Spleen (tissue), 11 donors: Measurements from ENCODE around the gene POLR2F. TPM values are rescaled to one million over a fixed set of nuclear protein-coding genes. Genes with fewer than 3 reads are reported as not detected.

Experiments used
- DNase-seq: peaks from one replicate; pipeline ENCODE4 v3.0.0-alpha.2; 2020
- H3K27ac ChIP-seq, 8 donors: fragments of 200-600 bp; sonication (generic) in 7 of 8; 1 replicate in 4 of 8; 2 replicates in 4 of 8; pipeline versions ENCODE4 v1.5.0 to v1.8.0; 2016 to 2021; ENCODE audit warnings: inconsistent platforms in 4 of 8, mild to moderate bottlenecking in 4 of 8, moderate library complexity in 1 of 8
- H3K27me3 ChIP-seq, 7 donors: fragments of 200-600 bp; sonication (generic) in 6 of 7; replicated peaks in 1 of 7; 1 replicate in 4 of 7; 2 replicates in 3 of 7; pipeline versions ENCODE4 v1.5.0 to v1.8.0; 2016 to 2021; ENCODE audit warnings: inconsistent platforms in 3 of 7, mild to moderate bottlenecking in 1 of 7
- H3K36me3 ChIP-seq, 6 donors: fragments of 200-600 bp; sonication (generic) in 5 of 6; 1 replicate in 4 of 6; 2 replicates in 2 of 6; pipeline versions ENCODE4 v1.5.0 to v1.8.0; 2016 to 2021; ENCODE audit warnings: inconsistent platforms in 2 of 6
- H3K4me1 ChIP-seq, 6 donors: fragments of 200-600 bp; sonication (generic) in 5 of 6; 1 replicate in 3 of 6; 2 replicates in 3 of 6; pipeline versions ENCODE4 v1.5.0 to v1.8.0; 2016 to 2021; ENCODE audit warnings: inconsistent platforms in 3 of 6
- H3K4me3 ChIP-seq, 8 donors: fragments of 200-600 bp; sonication (generic) in 7 of 8; 1 replicate in 4 of 8; 2 replicates in 4 of 8; pipeline versions ENCODE4 v1.5.0 to v1.8.0; 2016 to 2021; ENCODE audit warnings: inconsistent platforms in 4 of 8, mild to moderate bottlenecking in 4 of 8, moderate library complexity in 2 of 8
- H3K9me3 ChIP-seq, 8 donors: fragments of 200-600 bp; sonication (generic) in 7 of 8; 1 replicate in 4 of 8; 2 replicates in 4 of 8; pipeline versions ENCODE4 v1.5.0 to v1.8.0; 2016 to 2021; ENCODE audit warnings: inconsistent platforms in 4 of 8
- CTCF ChIP-seq, 11 experiments: fragments of 200-600 bp in 7 of 11; fragments of 450-650 bp in 4 of 11; sonication (generic) in 4 of 11; IDR thresholded peaks in 8 of 11; conservative IDR thresholded peaks in 3 of 11; 1 replicate in 7 of 11; 2 replicates in 4 of 11; pipeline versions ENCODE4 v1.4.0 to v1.8.0; 2016 to 2021; ENCODE audit warnings: antibody characterized with exemption in 11 of 11, inconsistent platforms in 4 of 11, mild to moderate bottlenecking in 1 of 11
- POLR2A ChIP-seq, 3 donors: fragments of 450-650 bp; IDR thresholded peaks; one replicate each; pipeline ENCODE4 v1.5.1; 2017; ENCODE audit warnings: antibody characterized with exemption in 3 of 3, mild to moderate bottlenecking in 1 of 3
- POLR2AphosphoS5 ChIP-seq, 3 donors: sonication (generic); formaldehyde crosslinking; IDR thresholded peaks; one replicate each; pipeline ENCODE4 v1.5.1; 2017; ENCODE audit warnings: antibody characterized with exemption in 3 of 3
- WGBS, 5 donors: extraction: QIAGEN DNeasy Blood & Tissue Kit in 3 of 5; methylation state at CpG; one replicate each; pipeline versions ENCODE4 v1.1.5 to v1.1.7; 2013 to 2018; 5-methylcytosine and 5-hydroxymethylcytosine counted together
- intact Hi-C: fragments of 100-400 bp; cut with DNase I; formaldehyde crosslinking; loops from one replicate; pipeline ENCODE4 v1.15.0; 2023; ENCODE audit warnings: low total_unique reads
- polyA plus RNA-seq, 3 donors: library from polyadenylated mRNA; stranded (reverse); fragments of 200-250 nt; gene quantifications; one replicate each; pipeline ENCODE4 v1.2.1, GENCODE V29; 2013
- total RNA-seq, 7 donors: library from RNA; depleted of rRNA in 3 of 7; stranded (reverse); fragments of >200 nt in 3 of 7; fragmentation: NEBNext Ultra II Directional in 4 of 7; extraction: Animal tissue kit (Norgen Biotek cat#: 25700) in 4 of 7; gene quantifications; one replicate each; pipeline versions ENCODE4 v1.1.0 to v1.2.1, GENCODE V29; 2016 to 2021
- donor health status: healthy with polysubstance abuse.
- donor health status: DM: no; HTN: no; CAD: no; lungs with moderate emphysema.
- donor health status: DM: no; HTN: no; CAD: no.
- donor health status: Bipolar disorder and iron deficiency.
- donor health status: healthy.
- donor health status: DM: no; HTN: no; CAD: no.
- donor health status: DM: yes; HTN: yes; CAD: no.

POLR2F gene
- total and polyA plus RNA-seq, 10 donors = 28.0 to 111 (median 37.4) TPM

- Histone ChIP-seq H3K4me3 (no peak overlapping the region), H3K36me3 (peaks cover 3 to 64% (median 55%) of the 10 kb centered on the region in 6 donors), H3K4me1 (peaks cover 14 to 53% (median 24%) of the 10 kb centered on the region in 6 donors), H3K27me3 (peaks cover 0 to 11% (median 8%) of the 10 kb centered on the region in 7 donors), H3K9me3 (no peaks in the 10 kb centered on the region), H3K27ac (no peak overlapping the region)
- no peak for DNase-seq
- 89 to 98% (median 92%) methylated on average over 4 of the region's 4 CpGs for WGBS, 5 donors
- intact Hi-C loops = no loop called here
- TF ChIP-seq POLR2AphosphoS5 (IDR thresholded peaks at IDR 0.05) = no peak
- no peak for TF ChIP-seq CTCF (IDR thresholded peaks at IDR 0.05 in 8 of 11, conservative IDR thresholded peaks at IDR 0.05 in 3 of 11)
- TF ChIP-seq POLR2A (IDR thresholded peaks at IDR 0.05) = no peak
Measured at GRCh38 chr22:37957232-37957631, 3.7 kb downstream of the POLR2F start.

GRCh38 chr22:37959231-37959825, 5.8 kb downstream of the POLR2F start:
- TF ChIP-seq POLR2AphosphoS5 (IDR thresholded peaks at IDR 0.05) (no peak), POLR2A (IDR thresholded peaks at IDR 0.05) (no peak), CTCF (IDR thresholded peaks at IDR 0.05 in 8 of 11, conservative IDR thresholded peaks at IDR 0.05 in 3 of 11) (no peak)
- 96 to 99% (median 97%) methylated on average over 18 of the region's 18 CpGs for WGBS, 5 donors
- Histone ChIP-seq H3K36me3 (peaks cover 3 to 85% (median 68%) of the 10 kb centered on the region in 6 donors), H3K27me3 (no peaks in the 10 kb centered on the region), H3K4me3 (no peak overlapping the region), H3K9me3 (no peaks in the 10 kb centered on the region), H3K27ac (no peak overlapping the region), H3K4me1 (peaks cover 6 to 34% (median 11%) of the 10 kb centered on the region in 6 donors)
- no peak for DNase-seq
- intact Hi-C loops = no loop called here

- TF ChIP-seq POLR2AphosphoS5 (IDR thresholded peaks at IDR 0.05) (no peak), POLR2A (IDR thresholded peaks at IDR 0.05) (no peak), CTCF (IDR thresholded peaks at IDR 0.05 in 8 of 11, conservative IDR thresholded peaks at IDR 0.05 in 3 of 11) (no peak)
- WGBS, 5 donors = 95 to 99% (median 98%) methylated on average over 4 of the region's 4 CpGs
- Histone ChIP-seq H3K9me3 (no peaks in the 10 kb centered on the region), H3K36me3 (peaks cover 3 to 97% (median 68%) of the 10 kb centered on the region in 6 donors), H3K27me3 (no peaks in the 10 kb centered on the region), H3K4me3 (no peak overlapping the region), H3K4me1 (peaks cover 0 to 27% (median 4%) of the 10 kb centered on the region in 6 donors), H3K27ac (no peak overlapping the region)
- intact Hi-C loops = loop anchor here (10.0 kb wide), 1 partner anchor 146 kb away; no protein-coding TSS in a partner anchor
- no peak for DNase-seq
Measured at GRCh38 chr22:37961062-37961461, 7.6 kb downstream of the POLR2F start.

- TF ChIP-seq POLR2A (IDR thresholded peaks at IDR 0.05) = no peak
- no peak for TF ChIP-seq CTCF (IDR thresholded peaks at IDR 0.05 in 8 of 11, conservative IDR thresholded peaks at IDR 0.05 in 3 of 11)
- TF ChIP-seq POLR2AphosphoS5 (IDR thresholded peaks at IDR 0.05) = no peak
- no peaks in the 10 kb centered on the region for H3K9me3 ChIP-seq
- no peak for DNase-seq
- no peak overlapping the region for H3K4me3 ChIP-seq
- H3K4me1 ChIP-seq = peaks cover 0 to 10% (median 4%) of the 10 kb centered on the region in 6 donors
- intact Hi-C loops = loop anchor here (10.0 kb wide), 1 partner anchor 151 kb away; no protein-coding TSS in a partner anchor
- H3K27me3 ChIP-seq = no peaks in the 10 kb centered on the region
- 88 to 94% (median 92%) methylated on average over 9 of the region's 9 CpGs for WGBS, 5 donors
- H3K36me3 ChIP-seq = peaks cover 0 to 90% (median 50%) of the 10 kb centered on the region in 6 donors
- no peak overlapping the region for H3K27ac ChIP-seq
Measured at GRCh38 chr22:37965940-37966664, 12.6 kb downstream of the POLR2F start.
